Fibroblast of skin of right biceps (primary cell): ENCODE results near the gene SKA3.
"Not testable (repeated sequence)": the region's sequence is repeated elsewhere in the genome, so short reads cannot be mapped to it uniquely, and the experiment has no call there.

Source experiments
- DNase-seq: peaks from one replicate; pipeline ENCODE4 v3.0.0-alpha.2; 2013

Gene SKA3

DNA sequence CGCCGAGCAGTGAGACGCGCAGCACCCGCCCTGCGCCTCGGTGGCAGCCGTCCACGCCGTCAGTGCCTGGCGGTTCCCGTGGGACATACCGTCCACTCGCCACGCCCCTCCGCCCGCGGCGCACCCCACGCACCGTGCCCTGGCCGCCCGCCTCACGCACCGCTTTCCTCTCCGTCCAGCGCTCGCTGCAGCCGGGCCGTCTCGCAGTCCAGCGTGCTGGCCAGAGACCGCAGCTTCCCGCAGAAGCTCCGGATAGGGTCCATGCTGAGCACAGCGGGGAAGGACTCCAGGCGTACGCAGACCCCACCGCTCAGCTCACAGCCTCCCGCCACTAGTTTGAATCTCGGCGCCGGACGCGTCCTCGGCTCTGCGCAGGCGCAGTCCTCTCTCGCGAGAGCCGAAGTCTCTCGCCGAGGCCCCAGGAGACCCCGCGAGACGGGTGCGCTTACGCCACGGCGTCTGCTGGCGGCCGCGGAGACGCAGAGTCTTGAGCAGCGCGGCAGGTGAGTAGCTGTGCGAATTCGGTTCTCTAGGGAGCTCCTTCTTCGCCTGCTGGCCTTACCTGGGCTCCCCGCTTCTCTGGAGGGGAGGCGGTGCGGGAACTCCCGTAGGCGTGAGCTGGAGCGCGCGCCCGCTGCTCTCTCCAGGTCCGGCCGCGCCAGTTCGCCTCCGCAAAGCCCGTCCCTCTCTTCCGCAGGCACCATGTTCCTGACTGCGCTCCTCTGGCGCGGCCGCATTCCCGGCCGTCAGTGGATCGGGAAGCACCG, at the start of gene SKA3, which contains the start of gene MRPL57:
Gene SKA3 (minus strand): TSS at position 338 of the 767 bp plus-strand sequence. CDS start 75 bp downstream, at position 263.
Gene MRPL57 (plus strand): TSS at position 444 of the 767 bp plus-strand sequence. CDS start 259 bp downstream, at position 703.
- DNase-seq: peak; percentile 93

DNA sequence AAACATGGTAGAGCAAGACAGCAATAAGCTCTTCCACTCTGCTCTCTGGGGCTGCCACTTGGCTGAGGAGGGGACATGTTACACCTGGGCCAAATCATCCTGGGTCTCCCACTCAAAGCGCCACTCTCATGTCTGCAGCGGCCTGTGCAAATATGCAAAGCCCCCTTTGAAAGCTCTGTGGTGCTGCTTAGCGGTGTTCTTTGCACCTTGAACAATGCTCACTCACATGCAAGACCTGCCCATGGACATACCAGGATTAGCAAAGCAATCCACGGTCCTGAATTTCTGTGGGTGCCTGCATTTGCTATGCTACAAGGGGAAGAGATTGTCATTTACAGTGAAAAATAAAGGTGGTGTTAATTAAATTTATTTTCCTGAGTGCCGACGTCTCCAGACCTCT, 48.7 kb upstream of the SKA3 start:
- no peak for DNase-seq

DNA sequence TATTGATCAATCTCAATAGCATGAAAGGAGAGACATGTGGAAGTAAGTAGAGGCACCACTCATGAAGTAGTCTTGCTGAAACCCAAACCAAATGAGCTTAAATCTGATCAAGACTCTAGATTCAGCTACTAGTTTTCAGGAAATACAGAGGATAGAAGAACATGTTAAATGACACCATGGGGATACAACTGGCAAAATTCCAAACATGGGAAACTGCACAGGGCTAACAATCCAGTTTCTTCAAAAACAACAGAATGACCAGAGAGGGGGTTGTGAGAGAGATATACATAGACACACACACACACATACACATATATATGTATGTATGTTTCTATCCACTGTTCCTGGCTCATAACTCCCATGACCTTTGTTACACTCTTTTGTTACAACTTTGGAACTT, 44.9 kb upstream of the SKA3 start:
- no peak for DNase-seq

DNA sequence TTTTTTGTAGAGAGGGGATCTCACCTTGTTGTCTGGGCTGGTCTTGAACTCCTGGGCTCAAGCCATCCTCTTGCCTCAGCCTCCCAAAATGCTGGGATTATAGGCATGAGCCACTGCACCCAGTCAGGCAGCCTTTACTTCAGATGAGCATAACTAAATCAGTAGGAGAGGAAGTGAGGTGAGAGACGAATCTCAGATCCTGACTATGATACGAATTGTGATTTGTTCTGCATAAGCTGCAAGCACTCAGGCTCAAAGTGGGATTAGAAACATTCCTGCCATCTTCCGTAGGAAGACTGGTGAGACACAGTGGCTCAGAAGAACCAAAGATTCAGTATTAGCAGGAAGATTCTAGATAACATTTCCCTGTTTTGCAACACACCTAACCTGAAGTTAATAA, 43.4 kb upstream of the SKA3 start:
- DNase-seq: not testable (repeated sequence)

- DNase-seq: no peak
These were observed 42.7 kb upstream of the SKA3 start for GRCh38 chr13:21219036-21219381.

DNA sequence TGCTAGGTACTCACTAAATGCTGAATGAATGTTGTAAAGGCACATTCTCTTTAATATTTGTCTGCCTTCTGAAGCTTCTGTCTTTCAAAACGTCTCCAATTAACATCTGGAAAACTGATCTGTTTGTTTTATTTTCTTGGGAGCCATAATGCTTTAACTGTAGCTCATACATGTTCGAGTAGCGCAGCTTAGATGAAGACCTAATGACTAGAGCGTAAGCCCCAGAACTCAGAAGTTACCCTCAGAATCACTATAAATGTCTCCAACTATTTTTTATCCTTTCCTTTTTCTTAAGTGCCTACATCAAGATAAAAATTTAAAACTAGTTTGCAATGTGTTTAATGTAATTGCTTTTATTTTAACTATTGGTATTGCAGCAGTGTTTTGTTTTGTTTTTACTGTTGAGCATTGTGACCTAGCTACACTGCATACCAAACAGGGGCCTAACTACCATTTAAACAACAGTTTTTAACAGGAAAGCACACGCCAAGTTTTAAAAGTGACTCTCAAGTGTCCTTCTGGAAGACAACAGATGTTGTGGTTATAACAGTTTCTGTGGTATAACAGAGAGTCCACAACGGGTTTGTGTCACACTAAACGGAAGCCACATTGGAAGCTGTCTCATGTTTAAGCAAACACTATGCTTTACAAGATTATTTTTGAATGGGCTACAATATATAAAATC, 42.1 kb upstream of the SKA3 start:
- no peak for DNase-seq

GRCh38 chr13:21216332-21216731, 40.0 kb upstream of the SKA3 start:
- no peak for DNase-seq

- DNase-seq: not testable (repeated sequence)
These were observed 39.1 kb upstream of the SKA3 start for GRCh38 chr13:21215419-21215818.

DNA sequence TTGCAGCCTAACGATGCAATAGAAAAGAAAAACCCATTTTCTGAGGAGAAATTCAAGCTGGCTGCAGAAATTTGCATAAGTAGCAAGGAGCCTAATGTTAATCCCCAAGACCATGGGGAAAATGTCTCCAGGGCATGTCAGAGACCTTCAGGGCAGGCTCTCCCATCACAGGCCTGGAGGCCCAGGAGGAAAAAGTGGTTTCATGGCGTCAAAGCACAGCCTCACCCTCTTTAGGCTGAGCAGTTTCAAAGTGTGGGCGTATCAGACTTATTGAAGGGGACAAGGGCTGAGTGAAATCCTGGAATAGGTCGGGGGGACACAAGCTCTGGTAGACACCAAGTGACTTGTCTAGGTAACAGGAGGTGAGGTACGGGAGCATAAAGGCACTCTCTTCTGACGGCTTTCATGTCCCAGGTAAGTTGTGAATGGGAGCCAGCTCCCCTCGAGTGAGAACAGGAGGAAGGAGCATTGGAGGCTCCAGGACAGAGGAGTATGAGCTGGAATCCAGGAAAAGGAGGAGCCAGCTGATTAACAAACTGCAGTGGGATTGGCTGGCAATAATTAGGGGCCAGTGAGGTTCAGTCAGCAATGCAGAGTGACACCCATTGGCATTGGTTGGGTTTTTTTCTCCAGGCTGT, 35.9 kb upstream of the SKA3 start:
- DNase-seq: no peak

GRCh38 chr13:21208652-21209154, 32.4 kb upstream of the SKA3 start:
- DNase-seq: no peak

DNA sequence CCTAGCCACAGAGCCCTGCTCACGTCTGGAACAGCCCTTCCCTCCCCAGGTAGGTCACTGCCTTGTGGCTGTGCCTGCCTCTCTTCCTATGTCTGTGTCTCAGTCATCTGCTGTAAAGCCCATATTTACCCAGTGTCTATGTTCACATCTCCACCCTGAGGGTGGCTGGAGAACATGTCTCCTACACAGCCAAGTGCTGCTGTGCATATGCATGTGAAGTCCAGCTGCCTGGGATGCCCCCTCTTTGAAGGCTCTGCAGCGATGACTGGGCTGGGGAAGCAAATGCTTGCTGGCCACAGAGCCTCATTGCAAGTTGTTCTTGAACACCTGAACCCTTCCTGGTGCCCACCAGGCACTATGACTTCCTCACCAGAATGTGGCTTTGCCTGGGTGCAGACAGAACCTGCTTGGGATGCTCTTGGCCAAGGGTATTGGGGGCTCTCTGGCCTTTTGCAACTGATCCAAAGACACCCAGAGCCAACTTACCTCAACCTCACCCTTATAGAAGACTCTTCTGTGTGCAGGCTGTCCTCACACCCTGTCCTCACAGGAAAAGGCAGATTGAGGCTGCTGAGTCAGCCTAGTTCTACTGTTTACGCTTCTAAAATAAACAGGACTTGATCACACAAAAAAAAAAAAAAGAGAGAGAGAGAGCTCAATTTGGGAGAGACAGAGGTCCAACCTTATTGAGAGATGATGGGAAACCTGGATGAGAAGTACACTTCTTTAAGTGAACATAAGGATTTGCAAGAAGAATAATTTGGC, 26.6 kb upstream of the SKA3 start:
- no peak for DNase-seq

DNA sequence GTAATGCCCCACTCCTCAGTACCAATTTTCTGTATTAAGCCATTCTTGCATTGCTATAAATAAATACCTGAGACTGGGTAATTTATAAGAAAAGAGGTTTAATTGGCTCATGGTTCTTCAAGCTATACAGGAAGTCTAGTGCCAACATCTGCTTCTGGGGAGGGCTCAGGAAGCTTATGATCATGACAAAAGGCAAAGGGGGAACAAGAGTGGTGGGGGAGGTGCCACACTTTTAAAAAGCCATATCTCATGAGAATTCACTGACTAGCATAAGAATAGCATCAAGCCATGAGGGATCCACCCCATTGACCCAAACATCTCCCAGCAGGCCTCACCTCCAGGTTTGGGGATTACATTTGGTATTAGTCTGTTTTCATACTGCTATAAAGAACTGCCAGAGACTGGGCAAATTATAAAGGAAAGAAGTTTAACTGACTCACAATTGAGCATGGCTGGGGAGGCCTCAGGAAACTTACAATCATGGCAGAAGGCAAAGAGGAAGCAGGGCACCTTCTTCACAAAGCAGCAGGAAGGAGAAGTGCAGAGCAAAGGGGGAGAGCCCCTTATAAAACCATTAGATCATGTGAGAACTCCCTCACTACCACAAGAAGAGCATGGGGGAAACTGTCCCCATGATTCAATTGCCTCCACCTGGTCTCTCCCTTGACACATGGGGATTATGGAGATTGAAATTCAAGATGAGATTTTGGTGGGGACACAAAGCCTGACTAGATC, 25.3 kb upstream of the SKA3 start:
- DNase-seq: not testable (repeated sequence)

DNA sequence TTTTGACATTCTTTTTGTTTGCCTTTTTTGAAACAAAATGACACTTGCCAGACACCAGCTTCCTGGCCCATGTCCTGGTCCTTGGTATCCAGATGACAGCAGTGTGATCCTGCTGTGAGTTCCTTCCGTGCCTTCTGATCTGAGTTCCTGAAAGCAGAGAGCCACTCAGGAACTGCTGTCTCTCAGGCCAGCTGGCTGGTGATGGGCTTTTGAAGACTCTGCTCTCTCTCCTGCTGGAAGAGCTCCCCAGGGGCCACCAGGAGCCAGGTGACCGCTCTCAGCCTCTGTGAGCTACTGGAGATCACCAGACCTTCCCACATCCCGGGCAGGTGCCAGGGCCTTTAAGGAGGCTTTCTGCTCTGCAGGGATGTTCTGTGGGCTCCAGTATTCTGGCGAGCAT, 22.0 kb upstream of the SKA3 start:
- DNase-seq: not testable (repeated sequence)

DNA sequence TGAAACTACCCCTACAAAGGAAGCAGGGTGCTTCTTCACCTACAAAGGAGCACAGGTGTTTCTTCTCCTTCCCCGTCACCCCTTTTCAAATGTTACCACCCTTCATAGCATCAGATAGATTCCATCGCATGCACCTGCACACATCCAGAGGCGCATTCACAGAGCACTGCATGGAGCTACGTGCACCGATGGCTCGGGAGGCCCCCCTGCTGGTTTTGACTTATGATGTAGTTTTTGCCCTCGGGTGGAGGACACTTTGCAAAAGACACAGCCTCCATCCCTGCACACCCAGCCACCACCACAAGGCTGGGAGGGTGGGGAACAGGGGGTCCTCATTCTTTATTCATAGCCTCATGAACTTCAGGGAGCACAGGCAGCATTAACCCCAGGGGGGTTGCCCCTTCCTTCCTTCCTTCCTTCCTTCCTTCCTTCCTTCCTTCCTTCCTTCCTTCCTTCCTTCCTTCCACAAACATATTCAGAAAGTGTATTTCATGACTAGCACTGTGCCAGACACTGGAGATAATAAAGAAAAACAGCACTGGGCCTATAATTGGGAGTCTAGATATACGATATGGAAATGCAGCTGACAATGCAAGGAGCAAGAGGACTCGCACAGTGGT, 21.4 kb upstream of the SKA3 start:
- not testable (repeated sequence) for DNase-seq

- DNase-seq: peak; percentile 20
These were observed 18.4 kb upstream of the SKA3 start for GRCh38 chr13:21194756-21195155.

DNA sequence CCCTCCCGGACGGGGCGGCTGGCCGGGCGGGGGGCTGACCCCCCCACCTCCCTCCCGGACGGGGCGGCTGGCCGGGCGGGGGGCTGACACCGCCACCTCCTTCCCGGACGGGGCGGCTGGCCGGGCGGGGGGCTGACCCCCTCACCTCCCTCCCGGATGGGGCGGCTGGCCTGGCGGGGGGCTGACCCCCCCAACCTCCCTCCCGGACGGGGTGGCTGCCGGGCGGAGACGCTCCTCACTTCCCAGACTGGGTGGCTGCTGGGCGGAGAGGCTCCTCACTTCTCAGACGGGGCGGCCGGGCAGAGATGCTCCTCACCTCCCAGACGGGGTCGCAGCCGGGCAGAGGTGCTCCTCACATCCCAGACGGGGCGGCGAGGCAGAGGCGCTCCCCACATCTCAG, 10.1 kb upstream of the SKA3 start:
- not testable (repeated sequence) for DNase-seq

GRCh38 chr13:21181671-21182070, 5.3 kb upstream of the SKA3 start:
- DNase-seq: no peak

- DNase-seq: no peak
These were observed 581 bp upstream of the SKA3 start for GRCh38 chr13:21176982-21177284.

- DNase-seq: peak; percentile 33
These were observed 617 bp downstream of the SKA3 start for GRCh38 chr13:21175656-21176214.

DNA sequence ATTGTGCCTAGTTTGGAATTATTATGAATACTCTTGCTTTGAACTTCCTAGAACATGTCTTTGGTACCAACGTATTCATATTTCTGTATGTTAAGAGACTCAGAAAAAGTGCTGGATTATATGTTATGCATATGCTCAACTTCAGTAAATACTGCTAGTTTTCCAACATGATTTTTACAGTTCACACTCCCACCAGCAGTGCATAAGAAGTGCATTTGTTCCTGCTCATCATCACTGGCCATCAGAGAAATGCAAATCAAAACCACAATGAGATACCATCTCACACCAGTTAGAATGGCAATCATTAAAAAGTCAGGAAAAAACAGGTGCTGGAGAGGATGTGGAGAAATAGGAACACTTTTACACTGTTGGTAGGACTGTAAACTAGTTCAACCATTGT, 2.6 kb downstream of the SKA3 start:
- not testable (repeated sequence) for DNase-seq

GRCh38 chr13:21171420-21171819, 4.9 kb downstream of the SKA3 start:
- DNase-seq: no peak

DNA sequence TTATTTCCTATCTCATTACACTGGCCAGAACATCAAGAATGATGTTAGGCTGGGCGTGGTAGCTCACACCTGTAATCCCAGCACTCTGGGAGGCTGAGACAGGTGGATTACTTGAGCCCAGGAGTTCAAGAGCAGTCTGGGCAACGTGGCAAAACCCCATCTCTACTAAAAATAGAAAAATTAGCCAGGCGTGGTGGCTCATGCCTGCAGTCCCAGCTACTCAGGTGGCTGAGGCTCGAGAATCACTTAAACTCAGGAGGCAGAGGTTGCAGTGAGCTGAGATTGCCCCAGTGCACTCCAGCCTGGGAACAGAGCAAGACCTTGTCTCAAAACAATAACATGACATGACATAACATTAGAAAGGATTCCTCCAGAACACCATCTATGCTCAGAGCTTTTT, 10.7 kb downstream of the SKA3 start:
- DNase-seq: not testable (repeated sequence)
